ENCODE results near the gene PASK.

- TF ChIP-seq, protein P1, sequence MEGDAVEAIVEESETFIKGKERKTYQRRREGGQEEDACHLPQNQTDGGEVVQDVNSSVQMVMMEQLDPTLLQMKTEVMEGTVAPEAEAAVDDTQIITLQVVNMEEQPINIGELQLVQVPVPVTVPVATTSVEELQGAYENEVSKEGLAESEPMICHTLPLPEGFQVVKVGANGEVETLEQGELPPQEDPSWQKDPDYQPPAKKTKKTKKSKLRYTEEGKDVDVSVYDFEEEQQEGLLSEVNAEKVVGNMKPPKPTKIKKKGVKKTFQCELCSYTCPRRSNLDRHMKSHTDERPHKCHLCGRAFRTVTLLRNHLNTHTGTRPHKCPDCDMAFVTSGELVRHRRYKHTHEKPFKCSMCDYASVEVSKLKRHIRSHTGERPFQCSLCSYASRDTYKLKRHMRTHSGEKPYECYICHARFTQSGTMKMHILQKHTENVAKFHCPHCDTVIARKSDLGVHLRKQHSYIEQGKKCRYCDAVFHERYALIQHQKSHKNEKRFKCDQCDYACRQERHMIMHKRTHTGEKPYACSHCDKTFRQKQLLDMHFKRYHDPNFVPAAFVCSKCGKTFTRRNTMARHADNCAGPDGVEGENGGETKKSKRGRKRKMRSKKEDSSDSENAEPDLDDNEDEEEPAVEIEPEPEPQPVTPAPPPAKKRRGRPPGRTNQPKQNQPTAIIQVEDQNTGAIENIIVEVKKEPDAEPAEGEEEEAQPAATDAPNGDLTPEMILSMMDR (IDR thresholded peaks at IDR 0.05): no peak
- TF ChIP-seq POLR2A (IDR thresholded peaks at IDR 0.05): no peak
These were observed 82.4 kb downstream of the PASK start for GRCh38 chr2:241066893-241067341.
